MM.1S (cell line): ENCODE measurements around the gene ZBTB34.

Experiments
- EZH2 ChIP-seq: fragments of 300-600 bp; sonication (generic); optimal IDR thresholded peaks from 2 replicates; pipeline ENCODE3; 2017; ENCODE audit warnings: low read depth, mild to moderate bottlenecking, antibody characterized with exemption, low read length, mixed read lengths
- TF ChIP-seq, protein P1 (sequence below): fragments of 300-600 bp; sonication (generic); IDR thresholded peaks from 2 replicates; pipeline ENCODE4 v1.5.1; 2016; ENCODE audit warnings: antibody characterized with exemption, low read length, mixed read lengths

DNA sequence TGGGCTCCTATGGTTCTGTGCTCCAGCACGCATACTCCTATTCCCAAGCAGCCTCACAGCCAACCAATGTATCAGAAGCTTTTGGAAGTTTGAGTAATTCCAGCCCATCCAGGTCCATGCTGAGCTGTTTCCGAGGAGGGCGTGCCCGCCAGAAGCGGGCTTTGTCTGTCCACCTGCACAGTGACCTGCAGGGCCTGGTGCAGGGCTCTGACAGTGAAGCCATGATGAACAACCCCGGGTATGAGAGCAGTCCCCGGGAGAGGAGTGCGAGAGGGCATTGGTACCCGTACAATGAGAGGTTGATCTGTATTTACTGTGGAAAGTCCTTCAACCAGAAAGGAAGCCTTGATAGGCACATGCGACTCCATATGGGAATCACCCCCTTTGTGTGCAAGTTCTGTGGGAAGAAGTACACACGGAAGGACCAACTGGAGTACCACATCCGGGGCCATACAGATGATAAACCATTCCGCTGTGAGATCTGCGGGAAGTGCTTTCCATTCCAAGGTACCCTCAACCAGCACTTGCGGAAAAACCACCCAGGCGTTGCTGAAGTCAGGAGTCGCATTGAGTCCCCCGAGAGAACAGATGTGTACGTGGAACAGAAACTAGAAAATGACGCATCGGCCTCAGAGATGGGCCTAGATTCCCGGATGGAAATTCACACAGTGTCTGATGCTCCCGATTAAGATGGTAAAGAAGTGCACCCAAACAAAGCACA, 19.9 kb downstream of the ZBTB34 start:
- no peak for TF ChIP-seq EZH2
- TF ChIP-seq, protein P1, sequence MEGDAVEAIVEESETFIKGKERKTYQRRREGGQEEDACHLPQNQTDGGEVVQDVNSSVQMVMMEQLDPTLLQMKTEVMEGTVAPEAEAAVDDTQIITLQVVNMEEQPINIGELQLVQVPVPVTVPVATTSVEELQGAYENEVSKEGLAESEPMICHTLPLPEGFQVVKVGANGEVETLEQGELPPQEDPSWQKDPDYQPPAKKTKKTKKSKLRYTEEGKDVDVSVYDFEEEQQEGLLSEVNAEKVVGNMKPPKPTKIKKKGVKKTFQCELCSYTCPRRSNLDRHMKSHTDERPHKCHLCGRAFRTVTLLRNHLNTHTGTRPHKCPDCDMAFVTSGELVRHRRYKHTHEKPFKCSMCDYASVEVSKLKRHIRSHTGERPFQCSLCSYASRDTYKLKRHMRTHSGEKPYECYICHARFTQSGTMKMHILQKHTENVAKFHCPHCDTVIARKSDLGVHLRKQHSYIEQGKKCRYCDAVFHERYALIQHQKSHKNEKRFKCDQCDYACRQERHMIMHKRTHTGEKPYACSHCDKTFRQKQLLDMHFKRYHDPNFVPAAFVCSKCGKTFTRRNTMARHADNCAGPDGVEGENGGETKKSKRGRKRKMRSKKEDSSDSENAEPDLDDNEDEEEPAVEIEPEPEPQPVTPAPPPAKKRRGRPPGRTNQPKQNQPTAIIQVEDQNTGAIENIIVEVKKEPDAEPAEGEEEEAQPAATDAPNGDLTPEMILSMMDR: no peak
